ENCODE data around the gene OR8J3.
"Not testable (repeated sequence)": the region's sequence is repeated elsewhere in the genome, so short reads cannot be mapped to it uniquely, and the experiment has no call there.

The OR8J3 gene, protein sequence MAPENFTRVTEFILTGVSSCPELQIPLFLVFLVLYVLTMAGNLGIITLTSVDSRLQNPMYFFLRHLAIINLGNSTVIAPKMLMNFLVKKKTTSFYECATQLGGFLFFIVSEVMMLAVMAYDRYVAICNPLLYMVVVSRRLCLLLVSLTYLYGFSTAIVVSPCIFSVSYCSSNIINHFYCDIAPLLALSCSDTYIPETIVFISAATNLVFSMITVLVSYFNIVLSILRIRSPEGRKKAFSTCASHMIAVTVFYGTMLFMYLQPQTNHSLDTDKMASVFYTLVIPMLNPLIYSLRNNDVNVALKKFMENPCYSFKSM

DNA sequence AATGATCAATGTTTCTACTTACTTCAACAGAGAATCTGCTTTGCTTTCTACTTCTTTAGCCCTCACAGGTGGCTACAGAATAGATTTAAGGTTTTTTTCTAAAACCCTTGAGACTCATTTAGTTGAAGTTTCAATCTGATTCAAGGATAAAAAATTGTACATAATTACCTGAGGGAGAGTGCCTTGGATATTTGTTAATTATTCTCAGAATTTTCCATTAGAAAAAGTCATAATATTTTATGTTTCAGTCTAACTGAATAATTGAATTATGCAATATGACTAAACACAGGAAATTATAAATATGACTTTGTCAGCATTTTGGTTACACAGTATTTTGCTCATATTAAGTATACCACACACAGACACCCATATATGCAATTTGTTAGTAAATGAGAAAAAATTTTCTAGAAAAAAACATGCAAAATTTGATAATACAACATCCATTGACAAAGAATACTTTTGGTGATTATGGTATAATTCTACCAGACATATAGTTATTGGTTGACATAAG is at the start of gene OR8J3:
OR8J3 (minus strand) TSS at position 51 of the 511 bp plus-strand sequence. CDS start 2,483 bp downstream, outside the sequence.
- H3K36me3 Mint-ChIP-seq (ENCODE audit: low read depth) = no peaks in the 10 kb centered on the region
- H3K9me3 Mint-ChIP-seq = peaks cover 50% of the 10 kb centered on the region
- no peak within 1 kb of the TSS for H3K4me3 Mint-ChIP-seq
- H3K27me3 Mint-ChIP-seq (ENCODE audit: low read depth) = no peaks in the 10 kb centered on the region
- no peak within 1 kb of the TSS for H3K27ac Mint-ChIP-seq
- H3K4me1 Mint-ChIP-seq (ENCODE audit: low read depth) = no peaks in the 10 kb centered on the region
- no peak for DNase-seq (ENCODE audit: low spot score)

DNA sequence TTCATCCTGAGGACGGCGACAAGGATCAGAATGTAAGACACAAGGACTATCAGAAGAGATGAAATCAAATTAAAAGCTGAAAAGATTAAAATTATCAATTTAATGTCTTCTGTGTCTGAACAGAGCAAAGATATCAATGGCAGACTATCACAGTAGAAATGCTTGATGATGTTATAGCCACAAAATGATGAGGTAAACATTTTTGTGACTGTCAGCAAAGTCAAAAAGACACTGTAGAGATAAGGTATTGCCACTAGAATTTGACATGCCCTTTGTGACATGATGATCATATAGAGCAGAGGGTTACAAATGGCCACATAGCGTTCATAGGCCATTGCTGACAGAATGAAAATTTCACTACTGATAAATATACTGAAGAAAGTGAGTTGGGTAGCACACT is 48.6 kb upstream of the OR8J3 start:
- Mint-ChIP-seq H3K4me3 (no peak overlapping the region), H3K9me3 (peaks cover 41% of the 10 kb centered on the region), H3K27ac (no peak overlapping the region), H3K4me1 (ENCODE audit: low read depth) (no peaks in the 10 kb centered on the region), H3K36me3 (ENCODE audit: low read depth) (no peaks in the 10 kb centered on the region), H3K27me3 (ENCODE audit: low read depth) (no peaks in the 10 kb centered on the region)
- DNase-seq (ENCODE audit: low spot score) = no peak

DNA sequence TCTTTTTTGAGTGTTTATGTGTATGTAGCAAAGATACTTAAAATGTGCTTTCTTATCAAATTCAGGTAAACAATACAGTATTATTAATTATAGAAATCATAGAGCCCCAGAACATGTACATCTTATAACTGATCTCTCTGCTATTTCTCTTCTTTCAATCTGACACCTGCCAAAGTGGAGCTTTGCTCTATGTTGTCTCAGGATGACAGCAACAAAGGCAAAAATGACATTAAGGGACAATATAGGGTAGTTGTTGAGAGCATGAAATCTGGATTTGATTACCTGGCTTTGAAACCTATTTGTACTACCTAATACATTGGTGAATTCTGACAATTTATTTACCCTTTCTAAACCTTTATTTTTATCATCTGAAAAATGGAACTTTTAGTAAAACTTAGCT is 43.5 kb upstream of the OR8J3 start:
- Mint-ChIP-seq H3K27ac (no peak overlapping the region), H3K27me3 (ENCODE audit: low read depth) (no peaks in the 10 kb centered on the region), H3K9me3 (peaks cover 50% of the 10 kb centered on the region), H3K4me1 (ENCODE audit: low read depth) (no peaks in the 10 kb centered on the region), H3K4me3 (no peak overlapping the region), H3K36me3 (ENCODE audit: low read depth) (no peaks in the 10 kb centered on the region)
- DNase-seq (ENCODE audit: low spot score) = no peak

DNA sequence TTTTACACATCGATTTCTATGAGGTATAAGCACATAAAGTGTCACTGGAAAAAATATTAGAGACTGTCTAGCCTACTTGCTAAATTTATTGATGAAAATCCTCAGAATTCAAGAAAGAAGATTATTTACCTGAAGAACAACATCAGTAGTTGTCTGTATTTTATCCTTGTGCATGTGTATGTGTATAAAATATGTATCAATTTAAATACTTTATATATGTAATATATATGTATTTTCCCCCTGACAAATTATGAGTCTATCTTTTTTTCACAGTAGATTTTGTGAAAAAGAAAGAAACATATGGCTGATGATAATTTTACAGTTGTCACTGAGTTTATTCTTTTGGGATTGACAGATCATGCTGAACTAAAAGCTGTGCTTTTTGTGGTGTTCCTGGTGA is 36.3 kb upstream of the OR8J3 start, which contains the start of gene OR5J2:
OR5J2 (plus strand) TSS at position 301 of the 400 bp plus-strand sequence; CDS start at position 301, 0 bp downstream.
- Mint-ChIP-seq H3K4me3 (no peak within 1 kb of the TSS), H3K4me1 (ENCODE audit: low read depth) (no peaks in the 10 kb centered on the region), H3K36me3 (ENCODE audit: low read depth) (no peaks in the 10 kb centered on the region), H3K27me3 (ENCODE audit: low read depth) (no peaks in the 10 kb centered on the region), H3K9me3 (peaks cover 41% of the 10 kb centered on the region), H3K27ac (no peak within 1 kb of the TSS)
- DNase-seq (ENCODE audit: low spot score) = no peak

DNA sequence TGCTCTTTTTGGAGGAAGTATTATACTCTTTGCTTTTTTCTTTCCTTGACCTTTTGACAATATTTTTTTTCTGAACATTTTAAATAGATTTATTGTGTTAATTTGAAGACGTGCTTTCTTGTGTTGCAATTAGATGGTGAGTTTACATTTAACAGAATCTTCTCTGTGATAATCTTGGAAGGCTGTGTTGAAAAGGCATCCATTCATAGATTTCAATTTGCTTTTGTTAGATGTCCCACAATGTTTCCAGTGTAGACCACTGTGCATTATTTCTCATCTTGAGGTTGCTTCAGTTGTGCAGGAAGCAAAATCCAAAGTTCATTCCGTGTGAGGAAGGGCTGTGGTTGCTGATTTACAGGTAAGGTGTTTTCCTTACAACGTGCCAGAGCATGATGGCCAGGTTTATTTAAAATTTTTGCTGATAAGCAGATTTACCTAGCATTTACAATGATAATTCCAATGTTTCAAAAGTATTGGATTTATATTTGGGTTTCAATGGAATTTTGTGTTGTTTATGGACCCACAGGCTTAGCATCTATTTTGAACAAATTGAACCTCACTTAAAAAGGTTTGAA is 32.3 kb upstream of the OR8J3 start:
- Mint-ChIP-seq H3K27ac (no peak overlapping the region), H3K4me1 (ENCODE audit: low read depth) (no peaks in the 10 kb centered on the region), H3K4me3 (no peak overlapping the region), H3K36me3 (ENCODE audit: low read depth) (no peaks in the 10 kb centered on the region), H3K27me3 (ENCODE audit: low read depth) (no peaks in the 10 kb centered on the region), H3K9me3 (peaks cover 40% of the 10 kb centered on the region)
- no peak for DNase-seq (ENCODE audit: low spot score)

DNA sequence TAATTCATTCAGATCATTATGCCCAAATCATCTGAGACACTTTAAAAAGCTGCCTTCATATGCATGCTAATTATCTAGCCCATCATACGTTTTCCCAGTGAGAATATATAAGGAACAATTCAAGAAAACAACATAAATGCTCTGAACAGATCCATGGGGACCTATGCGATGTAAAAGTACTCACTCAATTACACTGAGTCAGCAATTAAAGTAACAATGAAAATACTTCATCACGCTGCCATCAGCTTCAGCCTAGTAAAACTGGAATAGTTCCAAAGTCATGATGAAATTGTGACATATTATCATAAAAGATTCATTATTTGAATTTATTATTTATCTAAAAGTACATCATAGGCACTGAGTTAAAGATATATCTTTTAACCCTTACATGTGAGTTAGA is 23.8 kb upstream of the OR8J3 start:
- no peak overlapping the region for H3K27ac Mint-ChIP-seq
- peaks cover 46% of the 10 kb centered on the region for H3K9me3 Mint-ChIP-seq
- H3K4me1 Mint-ChIP-seq (ENCODE audit: low read depth) = no peaks in the 10 kb centered on the region
- no peaks in the 10 kb centered on the region for H3K36me3 Mint-ChIP-seq (ENCODE audit: low read depth)
- H3K27me3 Mint-ChIP-seq (ENCODE audit: low read depth) = no peaks in the 10 kb centered on the region
- no peak for DNase-seq (ENCODE audit: low spot score)
- H3K4me3 Mint-ChIP-seq = no peak overlapping the region

DNA sequence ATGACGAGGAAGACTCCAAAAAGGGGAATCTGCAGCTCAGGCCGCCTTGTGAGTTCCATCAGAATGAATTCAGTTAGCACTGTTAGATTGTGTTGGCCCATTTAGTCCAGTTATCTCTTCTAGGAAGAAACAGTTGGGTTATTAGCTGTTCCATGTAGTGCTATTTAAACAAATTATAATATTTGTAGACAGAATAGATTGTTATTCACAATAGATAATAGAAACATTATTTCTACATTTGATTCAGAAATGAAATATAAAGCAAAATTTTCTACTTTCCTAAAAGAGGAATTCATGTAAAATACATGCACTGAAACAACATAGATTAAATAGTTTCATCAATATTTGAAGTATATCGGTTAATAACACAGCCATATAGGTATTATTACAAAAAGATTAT is 20.2 kb upstream of the OR8J3 start, which contains the start of gene OR8K5:
OR8K5 (minus strand) TSS at position 101 of the 400 bp plus-strand sequence; CDS start at position 101, 0 bp downstream.
- H3K4me1 Mint-ChIP-seq (ENCODE audit: low read depth) = no peaks in the 10 kb centered on the region
- H3K4me3 Mint-ChIP-seq = no peak within 1 kb of the TSS
- H3K27ac Mint-ChIP-seq = no peak within 1 kb of the TSS
- H3K36me3 Mint-ChIP-seq (ENCODE audit: low read depth) = no peaks in the 10 kb centered on the region
- DNase-seq (ENCODE audit: low spot score) = no peak
- H3K27me3 Mint-ChIP-seq (ENCODE audit: low read depth) = no peaks in the 10 kb centered on the region
- peaks cover 46% of the 10 kb centered on the region for H3K9me3 Mint-ChIP-seq

DNA sequence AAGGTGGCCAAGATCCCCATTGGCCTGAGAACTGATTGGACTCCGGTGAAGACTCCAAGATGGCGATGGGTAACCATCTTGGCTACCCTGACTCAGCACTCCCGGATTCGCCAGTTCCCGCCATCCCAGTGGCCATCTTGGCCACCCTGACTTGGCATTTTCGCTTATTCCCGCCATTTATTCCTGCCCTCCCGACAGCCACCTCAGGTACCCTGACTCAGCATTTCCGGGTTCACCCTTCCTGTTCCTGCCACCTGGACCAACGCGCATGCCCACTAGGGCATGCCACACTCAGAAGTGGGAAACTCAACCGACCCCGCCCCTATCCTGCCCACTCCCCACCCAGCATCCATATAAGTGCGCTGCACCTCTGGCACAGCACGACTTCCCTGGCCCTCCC is 12.3 kb upstream of the OR8J3 start:
- H3K27ac Mint-ChIP-seq = no peak overlapping the region
- DNase-seq (ENCODE audit: low spot score) = no peak
- no peaks in the 10 kb centered on the region for H3K36me3 Mint-ChIP-seq (ENCODE audit: low read depth)

DNA sequence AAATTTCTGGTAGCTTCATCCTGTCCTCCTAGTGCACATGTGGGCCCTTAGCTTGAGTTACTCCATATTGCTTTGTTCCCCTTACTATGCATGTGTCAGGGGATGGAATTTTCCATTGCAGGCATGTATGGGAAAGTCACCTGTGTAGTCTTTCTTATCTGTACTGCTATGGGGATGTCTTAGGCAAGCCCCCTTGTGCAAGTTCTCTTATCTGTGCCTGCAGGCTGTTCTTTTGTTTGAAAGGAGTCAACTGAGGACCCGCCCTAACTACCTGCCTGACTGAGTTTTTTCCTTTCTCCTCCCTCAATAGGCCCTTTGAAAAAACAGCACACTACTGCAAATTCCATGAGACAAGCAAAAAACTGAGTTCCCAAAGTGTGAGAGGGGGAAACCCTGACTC is 11.4 kb upstream of the OR8J3 start:
- Mint-ChIP-seq H3K27ac (no peak overlapping the region), H3K9me3 (peaks cover 58% of the 10 kb centered on the region), H3K36me3 (ENCODE audit: low read depth) (no peaks in the 10 kb centered on the region), H3K4me1 (ENCODE audit: low read depth) (no peaks in the 10 kb centered on the region), H3K27me3 (ENCODE audit: low read depth) (no peaks in the 10 kb centered on the region), H3K4me3 (no peak overlapping the region)
- no peak for DNase-seq (ENCODE audit: low spot score)

More for the DNA sequence above, 12.3 kb upstream of the OR8J3 start:
- H3K9me3 Mint-ChIP-seq = peaks cover 57% of the 10 kb centered on the region
- no peak overlapping the region for H3K4me3 Mint-ChIP-seq
- H3K27me3 Mint-ChIP-seq (ENCODE audit: low read depth) = no peaks in the 10 kb centered on the region
- H3K4me1 Mint-ChIP-seq (ENCODE audit: low read depth) = no peaks in the 10 kb centered on the region

DNA sequence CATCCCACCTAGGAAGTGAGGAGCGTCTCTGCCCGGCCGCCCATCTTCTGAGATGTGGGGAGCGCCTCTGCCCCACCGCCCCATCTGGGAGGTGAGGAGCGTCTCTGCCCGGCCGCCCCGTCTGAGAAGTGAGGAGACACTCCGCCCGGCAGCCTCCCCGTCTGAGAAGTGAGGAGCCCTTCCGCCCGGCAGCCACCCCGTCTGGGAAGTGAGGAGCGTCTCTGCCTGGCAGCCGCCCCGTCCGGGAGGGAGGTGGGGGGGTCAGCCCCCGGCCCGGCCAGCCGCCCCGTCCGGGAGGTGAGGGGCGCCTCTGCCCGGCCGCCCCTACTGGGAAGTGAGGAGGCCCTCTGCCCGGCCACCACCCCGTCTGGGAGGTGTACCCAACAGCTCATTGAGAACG is 3.7 kb upstream of the OR8J3 start:
- not testable (repeated sequence) for H3K27me3 Mint-ChIP-seq (ENCODE audit: low read depth); H3K36me3 Mint-ChIP-seq (ENCODE audit: low read depth); H3K27ac Mint-ChIP-seq; DNase-seq (ENCODE audit: low spot score); H3K4me3 Mint-ChIP-seq; H3K4me1 Mint-ChIP-seq (ENCODE audit: low read depth)
- peaks cover 48% of the 10 kb centered on the region for H3K9me3 Mint-ChIP-seq

DNA sequence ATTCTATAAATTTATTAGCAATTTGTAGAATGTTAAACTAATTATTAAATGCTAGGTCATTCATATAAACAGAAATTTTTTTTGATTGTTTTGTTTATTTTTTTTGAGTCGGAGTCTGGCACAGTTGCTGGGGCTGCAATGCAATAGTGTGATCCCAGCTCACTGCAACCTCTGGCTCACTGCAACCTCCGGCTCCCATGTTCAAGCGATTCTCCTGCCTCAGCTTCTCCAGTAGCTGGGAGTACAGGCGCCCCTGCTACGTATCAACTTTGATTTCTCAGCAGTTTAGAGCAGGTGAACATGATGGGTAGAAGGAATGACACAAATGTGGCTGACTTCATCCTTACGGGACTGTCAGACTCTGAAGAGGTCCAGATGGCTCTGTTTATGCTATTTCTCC is 17.9 kb downstream of the OR8J3 start, which contains the start of gene OR8H3:
OR8H3 (plus strand) TSS at position 301 of the 400 bp plus-strand sequence; CDS start at position 301, 0 bp downstream.
- no peaks in the 10 kb centered on the region for H3K27me3 Mint-ChIP-seq (ENCODE audit: low read depth)
- no peaks in the 10 kb centered on the region for H3K36me3 Mint-ChIP-seq (ENCODE audit: low read depth)
- H3K27ac Mint-ChIP-seq = no peak within 1 kb of the TSS
- DNase-seq (ENCODE audit: low spot score) = no peak
- H3K4me3 Mint-ChIP-seq = no peak within 1 kb of the TSS
- H3K4me1 Mint-ChIP-seq (ENCODE audit: low read depth) = no peaks in the 10 kb centered on the region
- H3K9me3 Mint-ChIP-seq = peaks cover 37% of the 10 kb centered on the region

DNA sequence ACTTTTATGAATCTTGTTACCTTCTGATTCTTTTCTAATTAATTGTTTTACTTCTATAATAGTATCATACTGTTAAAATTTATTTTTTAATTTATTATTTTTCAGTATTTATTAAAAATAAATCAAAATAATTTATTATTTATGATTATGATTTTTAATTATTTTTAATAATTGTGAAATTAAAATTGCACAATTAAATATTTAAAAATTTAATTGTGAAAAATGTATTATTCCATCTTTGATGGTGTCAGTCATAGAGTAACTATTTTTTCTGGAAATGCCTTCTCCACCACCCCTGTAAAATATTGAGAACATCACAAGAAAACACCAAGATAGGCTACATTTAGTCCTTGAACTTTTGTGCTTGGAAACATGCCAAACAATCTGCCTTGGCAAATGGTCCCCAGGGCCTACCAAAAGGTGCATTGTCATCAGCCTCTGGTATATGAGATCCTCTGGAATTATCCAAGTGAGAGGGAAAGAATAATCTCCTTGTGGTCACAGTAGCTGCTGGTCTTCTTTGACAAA is 36.7 kb downstream of the OR8J3 start, which contains the start of gene OR8H2:
OR8H2 (plus strand) TSS at position 478 of the 528 bp plus-strand sequence. CDS start 1,356 bp downstream, outside the sequence.
- Mint-ChIP-seq H3K36me3 (ENCODE audit: low read depth) (no peaks in the 10 kb centered on the region), H3K4me1 (ENCODE audit: low read depth) (no peaks in the 10 kb centered on the region), H3K4me3 (no peak within 1 kb of the TSS), H3K27ac (no peak within 1 kb of the TSS), H3K9me3 (peaks cover 24% of the 10 kb centered on the region), H3K27me3 (ENCODE audit: low read depth) (no peaks in the 10 kb centered on the region)
- DNase-seq (ENCODE audit: low spot score) = no peak

DNA sequence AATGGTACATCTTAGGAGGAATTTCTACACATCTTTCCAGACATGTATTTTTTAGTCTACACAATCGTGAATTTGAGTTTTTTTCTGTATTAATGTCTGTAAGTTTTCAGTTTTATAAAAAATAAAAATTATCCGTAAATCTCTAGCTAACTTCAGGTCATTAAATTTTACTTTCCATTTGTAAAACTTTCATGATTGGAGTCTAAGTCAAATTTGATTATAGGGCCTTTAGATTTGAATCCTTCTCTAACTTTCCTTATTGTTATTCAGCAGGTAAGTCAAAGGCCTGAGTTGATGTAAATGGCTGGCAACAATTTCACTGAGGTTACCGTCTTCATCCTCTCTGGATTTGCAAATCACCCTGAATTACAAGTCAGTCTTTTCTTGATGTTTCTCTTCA is 47.0 kb downstream of the OR8J3 start, which contains the start of gene OR8I2:
OR8I2 (plus strand) TSS at position 301 of the 400 bp plus-strand sequence; CDS start at position 301, 0 bp downstream.
- no peak for DNase-seq (ENCODE audit: low spot score)
- Mint-ChIP-seq H3K4me3 (no peak within 1 kb of the TSS), H3K27me3 (ENCODE audit: low read depth) (no peaks in the 10 kb centered on the region), H3K36me3 (ENCODE audit: low read depth) (no peaks in the 10 kb centered on the region), H3K4me1 (ENCODE audit: low read depth) (no peaks in the 10 kb centered on the region), H3K27ac (no peak within 1 kb of the TSS), H3K9me3 (peaks cover 31% of the 10 kb centered on the region)

DNA sequence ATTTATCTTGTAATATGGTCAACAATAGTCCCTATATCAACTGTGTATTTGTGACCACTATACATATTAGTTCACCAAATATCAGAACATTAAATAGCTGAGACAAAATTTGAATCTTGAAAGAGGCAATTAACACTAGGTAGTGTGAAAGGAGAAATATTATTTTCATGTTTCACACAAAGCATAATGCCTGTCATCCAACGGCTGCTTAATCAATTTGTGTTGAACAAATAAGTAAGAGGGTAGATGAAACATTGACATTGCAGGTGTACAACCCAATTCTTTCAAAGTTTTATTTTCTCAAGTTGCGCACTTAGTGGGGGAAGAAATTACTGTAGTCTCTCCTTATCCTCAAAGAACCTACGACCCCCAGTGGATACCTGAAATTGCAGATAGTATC is 50.3 kb downstream of the OR8J3 start:
- no peaks in the 10 kb centered on the region for H3K4me1 Mint-ChIP-seq (ENCODE audit: low read depth)
- H3K9me3 Mint-ChIP-seq = peaks cover 31% of the 10 kb centered on the region
- DNase-seq (ENCODE audit: low spot score) = no peak
- no peak overlapping the region for H3K4me3 Mint-ChIP-seq
- no peaks in the 10 kb centered on the region for H3K36me3 Mint-ChIP-seq (ENCODE audit: low read depth)
- H3K27ac Mint-ChIP-seq = no peak overlapping the region
- no peaks in the 10 kb centered on the region for H3K27me3 Mint-ChIP-seq (ENCODE audit: low read depth)
